ENCODE measurements around the gene SCN5A. TPM values are rescaled to one million over a fixed set of nuclear protein-coding genes. Genes with fewer than 3 reads are reported as not detected.

SCN5A gene
- total RNA-seq, 1 donor from 2014 or later, result 4.2 TPM

- no peaks in the 10 kb centered on the region for H3K9me3 Mint-ChIP-seq (ENCODE audit: low read depth)
- no peak overlapping the region for H3K4me3 Mint-ChIP-seq (ENCODE audit: low read depth)
- no peaks in the 10 kb centered on the region for H3K4me1 Mint-ChIP-seq (ENCODE audit: low read depth)
- no peak overlapping the region for H3K27ac Mint-ChIP-seq
- no peak for TF ChIP-seq CTCF (IDR thresholded peaks at IDR 0.05; ENCODE audit: unreplicated experiment)
- no peak for DNase-seq (ENCODE audit: low spot score, unreplicated experiment)
- peaks cover 3% of the 10 kb centered on the region for H3K27me3 Mint-ChIP-seq
- H3K36me3 Mint-ChIP-seq (ENCODE audit: insufficient read depth), result no peaks in the 10 kb centered on the region
These were observed 62.7 kb downstream of the SCN5A start for GRCh38 chr3:38586546-38587520.

- Mint-ChIP-seq H3K4me1 (ENCODE audit: low read depth) (no peaks in the 10 kb centered on the region), H3K4me3 (ENCODE audit: low read depth) (no peak overlapping the region), H3K27ac (no peak overlapping the region), H3K27me3 (peaks cover 3% of the 10 kb centered on the region), H3K36me3 (ENCODE audit: insufficient read depth) (no peaks in the 10 kb centered on the region), H3K9me3 (ENCODE audit: low read depth) (no peaks in the 10 kb centered on the region)
- DNase-seq (ENCODE audit: low spot score, unreplicated experiment), result no peak
- TF ChIP-seq CTCF (IDR thresholded peaks at IDR 0.05; ENCODE audit: unreplicated experiment), result no peak
These were observed 63.6 kb downstream of the SCN5A start for GRCh38 chr3:38585791-38586420.

- Mint-ChIP-seq H3K4me1 (ENCODE audit: low read depth) (no peaks in the 10 kb centered on the region), H3K4me3 (ENCODE audit: low read depth) (no peak overlapping the region), H3K9me3 (ENCODE audit: low read depth) (no peaks in the 10 kb centered on the region), H3K27me3 (peaks cover 3% of the 10 kb centered on the region), H3K36me3 (ENCODE audit: insufficient read depth) (no peaks in the 10 kb centered on the region), H3K27ac (no peak overlapping the region)
- TF ChIP-seq CTCF (IDR thresholded peaks at IDR 0.05; ENCODE audit: unreplicated experiment), result no peak
- no peak for DNase-seq (ENCODE audit: low spot score, unreplicated experiment)
These were observed 65.8 kb downstream of the SCN5A start for GRCh38 chr3:38583688-38584087.

- Mint-ChIP-seq H3K27me3 (peaks cover 6% of the 10 kb centered on the region), H3K9me3 (ENCODE audit: low read depth) (no peaks in the 10 kb centered on the region), H3K4me1 (ENCODE audit: low read depth) (no peaks in the 10 kb centered on the region), H3K27ac (no peak overlapping the region), H3K4me3 (ENCODE audit: low read depth) (no peak overlapping the region), H3K36me3 (ENCODE audit: insufficient read depth) (no peaks in the 10 kb centered on the region)
- no peak for DNase-seq (ENCODE audit: low spot score, unreplicated experiment)
- no peak for TF ChIP-seq CTCF (IDR thresholded peaks at IDR 0.05; ENCODE audit: unreplicated experiment)
These were observed 66.4 kb downstream of the SCN5A start for GRCh38 chr3:38582941-38583645.

- no peak for TF ChIP-seq CTCF (IDR thresholded peaks at IDR 0.05; ENCODE audit: unreplicated experiment)
- Mint-ChIP-seq H3K9me3 (ENCODE audit: low read depth) (no peaks in the 10 kb centered on the region), H3K27me3 (peaks cover 5% of the 10 kb centered on the region), H3K36me3 (ENCODE audit: insufficient read depth) (no peaks in the 10 kb centered on the region), H3K27ac (no peak overlapping the region), H3K4me1 (ENCODE audit: low read depth) (no peaks in the 10 kb centered on the region), H3K4me3 (ENCODE audit: low read depth) (no peak overlapping the region)
- no peak for DNase-seq (ENCODE audit: low spot score, unreplicated experiment)
These were observed 67.2 kb downstream of the SCN5A start for GRCh38 chr3:38582316-38582715.
